Mesendoderm (in vitro differentiated cells): ENCODE measurements around the gene F10.

Source experiments
- DNase-seq: peaks from one replicate; pipeline ENCODE4 v3.0.0; 2013
- H2AK5ac ChIP-seq: 2 replicates; pipeline ENCODE4 v1.6.1; 2013; ENCODE audit warnings: low read length, inconsistent platforms
- H2BK120ac ChIP-seq: 2 replicates; pipeline ENCODE4 v1.6.1; 2013; ENCODE audit warnings: low read depth, mild to moderate bottlenecking, low read length, moderate library complexity, mixed read lengths
- H2BK15ac ChIP-seq: replicated peaks from 2 replicates; pipeline ENCODE4 v1.6.1; 2013; ENCODE audit warnings: low read depth, mild to moderate bottlenecking, moderate library complexity
- H2BK5ac ChIP-seq: 2 replicates; pipeline ENCODE4 v1.6.1; 2013; ENCODE audit warnings: low read length, inconsistent platforms
- H3K18ac ChIP-seq: 2 replicates; pipeline ENCODE4 v1.6.1; 2013; ENCODE audit warnings: mild to moderate bottlenecking, low read length, mixed read lengths
- H3K23ac ChIP-seq: one replicate; pipeline ENCODE4 v1.6.1; 2013; ENCODE audit warnings: low read length
- H3K27ac ChIP-seq: 2 replicates; pipeline ENCODE4 v1.5.1; 2013; ENCODE audit warnings: low read depth, mild to moderate bottlenecking, inconsistent platforms, low read length, moderate library complexity
- H3K27me3 ChIP-seq: 2 replicates; pipeline ENCODE4 v1.6.1; 2013; ENCODE audit warnings: low read length, control low read depth, mild to moderate bottlenecking, inconsistent platforms; ENCODE audit not compliant: insufficient read depth, poor library complexity
- H3K36me3 ChIP-seq: 2 replicates; pipeline ENCODE4 v1.6.1; 2013; ENCODE audit warnings: low read length, inconsistent platforms; ENCODE audit not compliant: control insufficient read depth, insufficient read depth
- H3K4ac ChIP-seq: one replicate; pipeline ENCODE4 v1.6.1; 2013; ENCODE audit warnings: low read depth, mild to moderate bottlenecking, low read length, moderate library complexity
- H3K4me1 ChIP-seq: 2 replicates; pipeline ENCODE4 v1.6.1; 2013; ENCODE audit warnings: low read depth, low read length, inconsistent platforms; ENCODE audit not compliant: control insufficient read depth
- H3K4me2 ChIP-seq: 2 replicates; pipeline ENCODE4 v1.6.1; 2013; ENCODE audit warnings: low read length
- H3K4me3 ChIP-seq: 2 replicates; pipeline ENCODE4 v1.5.1; 2013; ENCODE audit warnings: mild to moderate bottlenecking, low read length
- H3K56ac ChIP-seq: one replicate; pipeline ENCODE4 v1.6.1; 2013; ENCODE audit warnings: low read length
- H3K79me1 ChIP-seq: 2 replicates; pipeline ENCODE4 v1.6.1; 2013; ENCODE audit warnings: low read length, inconsistent platforms
- H3K79me2 ChIP-seq: 2 replicates; pipeline ENCODE4 v1.6.1; 2013; ENCODE audit warnings: mild to moderate bottlenecking, low read length; ENCODE audit not compliant: control insufficient read depth, insufficient read depth
- H3K9ac ChIP-seq: 2 replicates; pipeline ENCODE4 v1.6.1; 2013; ENCODE audit warnings: low read length, inconsistent platforms
- H4K5ac ChIP-seq: one replicate; pipeline ENCODE4 v1.6.1; 2013; ENCODE audit warnings: low read length
- H4K8ac ChIP-seq: one replicate; pipeline ENCODE4 v1.6.1; 2013; ENCODE audit warnings: low read depth, mild to moderate bottlenecking, control low read depth, low read length, moderate library complexity
- WGBS: extraction: QIAGEN DNeasy Blood & Tissue Kit; methylation state at CpG from one replicate; pipeline ENCODE4 v1.1.7; 2013; ENCODE audit warnings: low lambda C conversion rate, missing lambda C conversion rate; ENCODE audit not compliant: insufficient coverage; ENCODE audit errors: extremely low coverage; 5-methylcytosine and 5-hydroxymethylcytosine counted together

F10 gene

DNA sequence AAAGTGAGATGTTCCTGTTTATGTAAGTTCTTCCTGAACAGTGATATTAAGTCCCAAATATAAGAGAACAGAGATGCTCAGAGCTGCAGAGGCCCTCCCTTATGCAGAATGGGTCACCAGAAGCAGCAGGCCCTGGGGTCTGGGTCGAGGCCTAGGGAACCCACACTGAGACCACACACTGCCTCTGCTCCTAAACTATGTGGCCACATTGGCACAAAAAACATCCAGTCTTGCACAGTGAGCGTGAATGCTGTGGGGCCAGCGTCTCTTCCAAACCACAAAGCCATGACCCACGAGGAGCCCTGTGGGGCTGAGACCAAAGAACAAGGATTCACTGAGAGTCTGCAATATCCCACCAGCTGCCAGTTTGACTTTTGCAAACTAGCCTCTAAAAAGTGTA lies 59.4 kb downstream of the F10 start:
- Histone ChIP-seq H3K4me3 (no peak overlapping the region), H3K18ac (no peak overlapping the region), H3K36me3 (peaks cover 7% of the 10 kb centered on the region), H3K79me2 (no peaks in the 10 kb centered on the region), H3K4me1 (no peaks in the 10 kb centered on the region), H3K79me1 (no peaks in the 10 kb centered on the region), H3K27ac (no peak overlapping the region), H2AK5ac (no peak overlapping the region), H2BK5ac (no peak overlapping the region), H2BK120ac (no peak overlapping the region), H4K5ac (no peak overlapping the region), H3K27me3 (no peaks in the 10 kb centered on the region), H3K9ac (no peak overlapping the region), H2BK15ac (no peak overlapping the region), H3K4ac (no peak overlapping the region), H3K56ac (no peak overlapping the region), H3K23ac (no peak overlapping the region), H4K8ac (no peak overlapping the region), H3K4me2 (no peak overlapping the region)
- WGBS, result no CpG with 5 or more reads among the region's 4 CpGs
- DNase-seq, result no peak

DNA sequence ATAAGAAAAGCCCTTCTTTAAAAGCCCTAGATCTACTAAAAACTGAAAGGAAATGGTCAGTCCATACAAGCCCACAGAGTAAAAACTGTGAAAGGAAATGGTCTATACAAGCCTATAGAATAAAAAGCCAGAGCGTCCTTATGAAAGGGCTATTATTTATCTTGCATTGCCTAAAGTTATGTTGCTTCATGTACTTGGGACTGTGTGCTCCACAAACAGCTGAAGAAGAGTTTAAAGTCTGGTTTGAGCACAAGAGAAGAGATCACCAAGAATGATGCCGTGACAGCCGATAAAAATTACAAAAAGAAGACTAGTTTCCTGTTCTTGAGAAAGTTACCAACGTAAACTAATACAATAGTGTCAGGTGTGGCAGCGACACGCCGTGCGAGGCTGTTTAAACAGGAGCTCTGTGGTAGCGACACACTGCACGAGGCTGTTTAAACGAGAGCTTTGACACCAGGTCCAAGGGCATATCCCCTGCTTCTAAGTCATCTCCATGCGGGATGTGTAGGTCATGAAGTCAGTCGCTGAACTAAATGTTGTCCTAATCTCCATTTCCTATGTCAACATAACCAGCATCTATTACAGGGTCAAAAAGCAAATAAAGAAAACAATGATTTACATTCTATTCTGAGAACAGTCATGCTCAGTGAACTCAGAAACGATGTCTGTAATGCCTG lies 61.0 kb downstream of the F10 start:
- H4K5ac ChIP-seq, result no peak overlapping the region
- no CpG with 5 or more reads among the region's 14 CpGs for WGBS
- no peak overlapping the region for H3K4me3 ChIP-seq
- DNase-seq, result no peak
- H3K36me3 ChIP-seq, result peaks cover 7% of the 10 kb centered on the region
- H3K18ac ChIP-seq, result no peak overlapping the region
- H3K56ac ChIP-seq, result no peak overlapping the region
- no peak overlapping the region for H3K4me2 ChIP-seq
- H3K23ac ChIP-seq, result no peak overlapping the region
- no peak overlapping the region for H3K4ac ChIP-seq
- H3K79me1 ChIP-seq, result peaks cover 2% of the 10 kb centered on the region
- no peak overlapping the region for H3K9ac ChIP-seq
- H3K79me2 ChIP-seq, result no peaks in the 10 kb centered on the region
- no peak overlapping the region for H2BK5ac ChIP-seq
- H3K27ac ChIP-seq, result no peak overlapping the region
- H3K4me1 ChIP-seq, result no peaks in the 10 kb centered on the region
- no peak overlapping the region for H4K8ac ChIP-seq
- H2BK15ac ChIP-seq, result no peak overlapping the region
- no peak overlapping the region for H2BK120ac ChIP-seq
- H2AK5ac ChIP-seq, result no peak overlapping the region
- H3K27me3 ChIP-seq, result no peaks in the 10 kb centered on the region

DNA sequence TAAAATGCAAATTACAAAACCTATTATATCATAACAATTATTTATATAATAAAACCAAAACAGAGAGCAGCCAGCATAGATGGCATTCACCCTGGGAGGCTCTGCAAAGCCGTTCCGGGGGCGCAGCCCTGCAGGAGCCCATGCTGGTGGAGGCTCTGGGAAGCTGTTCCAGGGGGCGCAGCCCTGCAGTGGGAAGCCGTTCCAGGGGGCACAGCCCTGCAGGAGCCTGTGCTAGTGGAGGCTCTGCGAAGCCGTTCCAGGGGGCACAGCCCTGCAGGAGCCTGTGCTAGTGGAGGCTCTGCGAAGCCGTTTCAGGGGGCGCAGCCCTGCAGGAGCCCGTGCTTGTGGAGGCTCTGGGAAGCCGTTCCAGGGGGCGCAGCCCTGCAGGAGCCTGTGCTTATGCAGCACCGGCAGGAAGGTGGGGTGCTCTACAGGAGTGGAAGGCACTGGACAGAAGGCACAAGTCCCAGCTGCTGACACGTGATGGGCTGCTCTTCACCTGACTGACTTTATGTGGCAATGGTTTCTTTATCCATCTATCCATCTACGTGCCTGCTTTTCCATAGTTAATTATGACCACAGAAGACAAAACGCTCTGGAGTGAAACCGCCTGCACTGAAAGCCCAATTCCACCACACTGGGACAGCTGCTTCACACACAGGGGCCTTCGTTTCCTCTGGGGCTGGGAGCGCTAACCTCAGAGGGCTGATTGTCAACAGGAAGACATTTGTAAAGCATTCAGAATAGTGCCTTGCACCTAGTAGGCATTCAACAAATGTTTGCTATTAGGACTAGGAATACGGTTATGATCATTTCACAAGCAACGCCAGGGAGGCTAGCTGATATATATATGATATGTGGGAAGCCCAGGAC lies 62.2 kb downstream of the F10 start:
- H2AK5ac ChIP-seq, result no peak overlapping the region
- no peak overlapping the region for H4K8ac ChIP-seq
- no peak overlapping the region for H2BK5ac ChIP-seq
- H3K18ac ChIP-seq, result no peak overlapping the region
- H3K79me2 ChIP-seq, result no peaks in the 10 kb centered on the region
- H2BK15ac ChIP-seq, result no peak overlapping the region
- no peak overlapping the region for H3K4me2 ChIP-seq
- peaks cover 4% of the 10 kb centered on the region for H3K36me3 ChIP-seq
- H3K9ac ChIP-seq, result no peak overlapping the region
- H3K4me1 ChIP-seq, result no peaks in the 10 kb centered on the region
- no peak overlapping the region for H3K23ac ChIP-seq
- peaks cover 2% of the 10 kb centered on the region for H3K79me1 ChIP-seq
- no peaks in the 10 kb centered on the region for H3K27me3 ChIP-seq
- no peak overlapping the region for H4K5ac ChIP-seq
- H3K56ac ChIP-seq, result no peak overlapping the region
- DNase-seq, result no peak
- no peak overlapping the region for H3K4ac ChIP-seq
- H3K27ac ChIP-seq, result no peak overlapping the region
- H2BK120ac ChIP-seq, result no peak overlapping the region
- no CpG with 5 or more reads among the region's 22 CpGs for WGBS
- no peak overlapping the region for H3K4me3 ChIP-seq

DNA sequence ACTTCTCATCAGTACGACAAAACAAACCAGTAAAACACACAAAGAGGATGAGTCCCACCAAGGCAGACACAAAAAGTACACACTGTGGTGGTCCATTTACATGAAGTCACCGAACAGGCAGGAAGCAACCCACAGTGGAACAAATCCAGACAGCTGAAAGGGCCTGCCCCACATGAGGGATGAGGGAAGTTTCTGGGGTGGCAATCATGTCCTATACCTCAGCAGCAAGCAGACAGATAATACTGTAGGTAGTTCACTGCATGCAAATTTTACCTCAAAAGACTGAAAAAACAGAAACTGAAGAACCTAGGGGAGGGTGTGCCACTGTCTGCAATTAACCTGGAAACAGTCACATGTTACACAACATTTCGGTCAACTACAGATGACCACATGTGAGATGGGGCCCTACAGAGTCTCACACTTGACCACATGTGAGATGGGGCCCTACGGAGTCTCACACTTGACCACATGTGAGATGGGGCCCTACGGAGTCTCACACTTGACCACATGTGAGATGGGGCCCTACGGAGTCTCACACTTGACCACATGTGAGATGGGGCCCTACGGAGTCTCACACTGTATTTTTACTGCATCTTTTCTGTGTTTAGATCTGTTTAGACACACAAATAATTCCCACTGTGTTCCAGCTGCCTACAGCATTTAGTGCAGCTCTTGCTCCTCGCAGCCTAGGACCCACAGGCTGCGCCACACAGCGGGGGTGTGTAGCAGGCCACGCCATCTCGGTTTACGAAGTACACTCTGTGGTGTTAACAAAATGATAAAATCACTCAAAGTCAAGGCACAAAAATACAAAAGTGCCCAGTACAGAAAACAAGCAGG lies 63.7 kb downstream of the F10 start:
- no peak for DNase-seq
- Histone ChIP-seq H3K56ac (no peak overlapping the region), H3K9ac (no peak overlapping the region), H3K36me3 (peaks cover 4% of the 10 kb centered on the region), H3K23ac (no peak overlapping the region), H2BK5ac (no peak overlapping the region), H3K79me2 (no peaks in the 10 kb centered on the region), H3K79me1 (peaks cover 2% of the 10 kb centered on the region), H3K27ac (no peak overlapping the region), H2AK5ac (no peak overlapping the region), H3K27me3 (no peaks in the 10 kb centered on the region), H3K18ac (no peak overlapping the region), H2BK15ac (no peak overlapping the region), H3K4me2 (no peak overlapping the region), H2BK120ac (no peak overlapping the region), H4K8ac (no peak overlapping the region), H4K5ac (no peak overlapping the region), H3K4me3 (no peak overlapping the region), H3K4ac (no peak overlapping the region), H3K4me1 (no peaks in the 10 kb centered on the region)
- no CpG with 5 or more reads among the region's 13 CpGs for WGBS

DNA sequence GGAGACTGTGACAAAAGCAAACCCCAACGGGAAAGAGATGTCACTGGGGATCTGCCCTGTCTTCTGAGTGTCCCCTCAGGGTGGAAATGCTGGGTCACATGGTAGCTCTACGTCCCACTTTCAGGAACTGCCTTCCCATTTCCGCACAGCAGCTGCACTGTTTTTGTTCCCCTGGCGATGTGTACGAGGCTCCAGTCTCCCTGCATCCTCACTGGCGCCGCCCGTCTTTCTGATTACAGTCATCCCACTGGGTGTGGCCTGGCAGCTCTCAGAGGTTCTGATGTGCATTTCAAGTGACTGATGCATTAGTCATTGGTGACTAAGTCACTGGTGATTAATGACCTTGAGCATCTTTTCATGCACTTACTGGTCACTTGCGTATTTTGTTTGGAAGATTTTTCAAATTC lies 64.7 kb downstream of the F10 start:
- no peak overlapping the region for H3K4me2 ChIP-seq
- no peak overlapping the region for H2BK5ac ChIP-seq
- no peak overlapping the region for H3K56ac ChIP-seq
- peaks cover 3% of the 10 kb centered on the region for H3K79me1 ChIP-seq
- no peak overlapping the region for H3K9ac ChIP-seq
- no peaks in the 10 kb centered on the region for H3K4me1 ChIP-seq
- no CpG with 5 or more reads among the region's 9 CpGs for WGBS
- H2BK15ac ChIP-seq, result no peak overlapping the region
- H2BK120ac ChIP-seq, result no peak overlapping the region
- H3K18ac ChIP-seq, result no peak overlapping the region
- H3K4ac ChIP-seq, result no peak overlapping the region
- DNase-seq, result peak; percentile 79
- no peak overlapping the region for H3K4me3 ChIP-seq
- no peak overlapping the region for H3K27ac ChIP-seq
- H4K8ac ChIP-seq, result no peak overlapping the region
- H3K27me3 ChIP-seq, result no peaks in the 10 kb centered on the region
- no peak overlapping the region for H3K23ac ChIP-seq
- H3K36me3 ChIP-seq, result peaks cover 2% of the 10 kb centered on the region
- H4K5ac ChIP-seq, result no peak overlapping the region
- no peaks in the 10 kb centered on the region for H3K79me2 ChIP-seq
- H2AK5ac ChIP-seq, result no peak overlapping the region
